ENCODE data around the gene ATP5MC3. TPM values are rescaled to one million over a fixed set of nuclear protein-coding genes. Genes with fewer than 3 reads are reported as not detected.

ATP5MC3 gene
- total and polyA plus RNA-seq, 2 of the 13 experiments (the other 11 are each of a cell fraction or from before 2014, with no cell fraction given), result 676 to 1,007 TPM

DNA sequence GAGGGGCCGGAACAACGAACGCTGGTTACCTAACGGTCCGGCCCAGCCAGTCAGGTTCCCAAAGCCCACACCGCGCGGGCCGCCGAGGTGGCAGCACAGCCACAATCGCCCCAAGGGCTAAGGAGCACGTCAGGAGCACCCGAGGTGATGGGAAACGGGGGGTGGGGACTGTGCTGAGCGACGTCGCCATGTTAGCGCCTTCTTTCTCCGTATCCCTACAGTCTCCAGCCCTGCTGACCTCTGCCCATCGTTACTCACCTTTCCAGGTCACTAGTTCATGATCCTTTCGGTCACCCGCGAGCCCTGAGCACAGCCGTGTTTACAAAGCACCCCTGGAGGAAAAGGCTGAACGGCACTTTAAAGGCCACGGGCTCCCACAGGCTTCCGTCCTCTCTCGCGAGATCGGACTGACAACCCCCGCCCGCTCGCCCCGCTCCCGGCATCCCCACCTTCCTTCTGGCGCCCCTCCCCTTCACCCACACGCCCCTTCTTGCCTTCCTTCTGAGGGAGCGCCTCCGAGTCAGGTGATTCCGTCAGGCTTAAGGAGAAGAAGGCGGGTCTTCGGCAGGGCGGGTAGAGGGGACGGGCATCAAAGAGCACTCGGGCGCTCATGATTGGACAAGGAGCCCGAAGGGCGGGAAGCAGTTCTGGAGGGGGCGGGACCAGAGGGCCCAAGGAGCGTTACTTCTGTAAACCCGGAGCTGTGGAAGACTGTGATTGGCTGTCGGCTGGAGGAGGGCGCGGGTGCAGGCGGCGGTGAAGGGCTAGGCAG lies 13.5 kb downstream of the ATP5MC3 start, which contains the start of gene ATF2 (continued):
- TF ChIP-seq, protein P1, sequence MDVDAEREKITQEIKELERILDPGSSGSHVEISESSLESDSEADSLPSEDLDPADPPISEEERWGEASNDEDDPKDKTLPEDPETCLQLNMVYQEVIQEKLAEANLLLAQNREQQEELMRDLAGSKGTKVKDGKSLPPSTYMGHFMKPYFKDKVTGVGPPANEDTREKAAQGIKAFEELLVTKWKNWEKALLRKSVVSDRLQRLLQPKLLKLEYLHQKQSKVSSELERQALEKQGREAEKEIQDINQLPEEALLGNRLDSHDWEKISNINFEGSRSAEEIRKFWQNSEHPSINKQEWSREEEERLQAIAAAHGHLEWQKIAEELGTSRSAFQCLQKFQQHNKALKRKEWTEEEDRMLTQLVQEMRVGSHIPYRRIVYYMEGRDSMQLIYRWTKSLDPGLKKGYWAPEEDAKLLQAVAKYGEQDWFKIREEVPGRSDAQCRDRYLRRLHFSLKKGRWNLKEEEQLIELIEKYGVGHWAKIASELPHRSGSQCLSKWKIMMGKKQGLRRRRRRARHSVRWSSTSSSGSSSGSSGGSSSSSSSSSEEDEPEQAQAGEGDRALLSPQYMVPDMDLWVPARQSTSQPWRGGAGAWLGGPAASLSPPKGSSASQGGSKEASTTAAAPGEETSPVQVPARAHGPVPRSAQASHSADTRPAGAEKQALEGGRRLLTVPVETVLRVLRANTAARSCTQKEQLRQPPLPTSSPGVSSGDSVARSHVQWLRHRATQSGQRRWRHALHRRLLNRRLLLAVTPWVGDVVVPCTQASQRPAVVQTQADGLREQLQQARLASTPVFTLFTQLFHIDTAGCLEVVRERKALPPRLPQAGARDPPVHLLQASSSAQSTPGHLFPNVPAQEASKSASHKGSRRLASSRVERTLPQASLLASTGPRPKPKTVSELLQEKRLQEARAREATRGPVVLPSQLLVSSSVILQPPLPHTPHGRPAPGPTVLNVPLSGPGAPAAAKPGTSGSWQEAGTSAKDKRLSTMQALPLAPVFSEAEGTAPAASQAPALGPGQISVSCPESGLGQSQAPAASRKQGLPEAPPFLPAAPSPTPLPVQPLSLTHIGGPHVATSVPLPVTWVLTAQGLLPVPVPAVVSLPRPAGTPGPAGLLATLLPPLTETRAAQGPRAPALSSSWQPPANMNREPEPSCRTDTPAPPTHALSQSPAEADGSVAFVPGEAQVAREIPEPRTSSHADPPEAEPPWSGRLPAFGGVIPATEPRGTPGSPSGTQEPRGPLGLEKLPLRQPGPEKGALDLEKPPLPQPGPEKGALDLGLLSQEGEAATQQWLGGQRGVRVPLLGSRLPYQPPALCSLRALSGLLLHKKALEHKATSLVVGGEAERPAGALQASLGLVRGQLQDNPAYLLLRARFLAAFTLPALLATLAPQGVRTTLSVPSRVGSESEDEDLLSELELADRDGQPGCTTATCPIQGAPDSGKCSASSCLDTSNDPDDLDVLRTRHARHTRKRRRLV (CRISPR knock-in tag; IDR thresholded peaks at IDR 0.05), result no peak
- TF ChIP-seq JARID2 (CRISPR knock-in tag; IDR thresholded peaks at IDR 0.05; ENCODE audit: insufficient replicate concordance), result no peak
- TF ChIP-seq, protein P2, sequence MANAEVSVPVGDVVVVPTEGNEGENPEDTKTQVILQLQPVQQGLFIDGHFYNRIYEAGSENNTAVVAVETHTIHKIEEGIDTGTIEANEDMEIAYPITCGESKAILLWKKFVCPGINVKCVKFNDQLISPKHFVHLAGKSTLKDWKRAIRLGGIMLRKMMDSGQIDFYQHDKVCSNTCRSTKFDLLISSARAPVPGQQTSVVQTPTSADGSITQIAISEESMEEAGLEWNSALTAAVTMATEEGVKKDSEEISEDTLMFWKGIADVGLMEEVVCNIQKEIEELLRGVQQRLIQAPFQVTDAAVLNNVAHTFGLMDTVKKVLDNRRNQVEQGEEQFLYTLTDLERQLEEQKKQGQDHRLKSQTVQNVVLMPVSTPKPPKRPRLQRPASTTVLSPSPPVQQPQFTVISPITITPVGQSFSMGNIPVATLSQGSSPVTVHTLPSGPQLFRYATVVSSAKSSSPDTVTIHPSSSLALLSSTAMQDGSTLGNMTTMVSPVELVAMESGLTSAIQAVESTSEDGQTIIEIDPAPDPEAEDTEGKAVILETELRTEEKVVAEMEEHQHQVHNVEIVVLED (CRISPR knock-in tag; IDR thresholded peaks at IDR 0.05; ENCODE audit: borderline replicate concordance), result peak; percentile 72
- TF ChIP-seq ZNF788 (CRISPR knock-in tag; IDR thresholded peaks at IDR 0.05; ENCODE audit: borderline replicate concordance), result peak; percentile 87
- TF ChIP-seq ZNF432 (CRISPR knock-in tag; IDR thresholded peaks at IDR 0.05; ENCODE audit: borderline replicate concordance), result no peak
- no peak for TF ChIP-seq ZFAT (CRISPR knock-in tag; conservative IDR thresholded peaks at IDR 0.05)
- TF ChIP-seq, protein P3, sequence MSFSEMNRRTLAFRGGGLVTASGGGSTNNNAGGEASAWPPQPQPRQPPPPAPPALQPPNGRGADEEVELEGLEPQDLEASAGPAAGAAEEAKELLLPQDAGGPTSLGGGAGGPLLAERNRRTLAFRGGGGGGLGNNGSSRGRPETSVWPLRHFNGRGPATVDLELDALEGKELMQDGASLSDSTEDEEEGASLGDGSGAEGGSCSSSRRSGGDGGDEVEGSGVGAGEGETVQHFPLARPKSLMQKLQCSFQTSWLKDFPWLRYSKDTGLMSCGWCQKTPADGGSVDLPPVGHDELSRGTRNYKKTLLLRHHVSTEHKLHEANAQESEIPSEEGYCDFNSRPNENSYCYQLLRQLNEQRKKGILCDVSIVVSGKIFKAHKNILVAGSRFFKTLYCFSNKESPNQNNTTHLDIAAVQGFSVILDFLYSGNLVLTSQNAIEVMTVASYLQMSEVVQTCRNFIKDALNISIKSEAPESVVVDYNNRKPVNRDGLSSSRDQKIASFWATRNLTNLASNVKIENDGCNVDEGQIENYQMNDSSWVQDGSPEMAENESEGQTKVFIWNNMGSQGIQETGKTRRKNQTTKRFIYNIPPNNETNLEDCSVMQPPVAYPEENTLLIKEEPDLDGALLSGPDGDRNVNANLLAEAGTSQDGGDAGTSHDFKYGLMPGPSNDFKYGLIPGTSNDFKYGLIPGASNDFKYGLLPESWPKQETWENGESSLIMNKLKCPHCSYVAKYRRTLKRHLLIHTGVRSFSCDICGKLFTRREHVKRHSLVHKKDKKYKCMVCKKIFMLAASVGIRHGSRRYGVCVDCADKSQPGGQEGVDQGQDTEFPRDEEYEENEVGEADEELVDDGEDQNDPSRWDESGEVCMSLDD (CRISPR knock-in tag; IDR thresholded peaks at IDR 0.05; ENCODE audit: borderline replicate concordance), result peak; percentile 79; the same call in 1 of the 2 replicates
- TF ChIP-seq, protein P4, sequence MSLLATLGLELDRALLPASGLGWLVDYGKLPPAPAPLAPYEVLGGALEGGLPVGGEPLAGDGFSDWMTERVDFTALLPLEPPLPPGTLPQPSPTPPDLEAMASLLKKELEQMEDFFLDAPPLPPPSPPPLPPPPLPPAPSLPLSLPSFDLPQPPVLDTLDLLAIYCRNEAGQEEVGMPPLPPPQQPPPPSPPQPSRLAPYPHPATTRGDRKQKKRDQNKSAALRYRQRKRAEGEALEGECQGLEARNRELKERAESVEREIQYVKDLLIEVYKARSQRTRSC (CRISPR knock-in tag; IDR thresholded peaks at IDR 0.05; ENCODE audit: low read depth), result 0 out of 2 replicates have a peak, but pooled peaks have one; percentile 68
- TF ChIP-seq, protein P5, sequence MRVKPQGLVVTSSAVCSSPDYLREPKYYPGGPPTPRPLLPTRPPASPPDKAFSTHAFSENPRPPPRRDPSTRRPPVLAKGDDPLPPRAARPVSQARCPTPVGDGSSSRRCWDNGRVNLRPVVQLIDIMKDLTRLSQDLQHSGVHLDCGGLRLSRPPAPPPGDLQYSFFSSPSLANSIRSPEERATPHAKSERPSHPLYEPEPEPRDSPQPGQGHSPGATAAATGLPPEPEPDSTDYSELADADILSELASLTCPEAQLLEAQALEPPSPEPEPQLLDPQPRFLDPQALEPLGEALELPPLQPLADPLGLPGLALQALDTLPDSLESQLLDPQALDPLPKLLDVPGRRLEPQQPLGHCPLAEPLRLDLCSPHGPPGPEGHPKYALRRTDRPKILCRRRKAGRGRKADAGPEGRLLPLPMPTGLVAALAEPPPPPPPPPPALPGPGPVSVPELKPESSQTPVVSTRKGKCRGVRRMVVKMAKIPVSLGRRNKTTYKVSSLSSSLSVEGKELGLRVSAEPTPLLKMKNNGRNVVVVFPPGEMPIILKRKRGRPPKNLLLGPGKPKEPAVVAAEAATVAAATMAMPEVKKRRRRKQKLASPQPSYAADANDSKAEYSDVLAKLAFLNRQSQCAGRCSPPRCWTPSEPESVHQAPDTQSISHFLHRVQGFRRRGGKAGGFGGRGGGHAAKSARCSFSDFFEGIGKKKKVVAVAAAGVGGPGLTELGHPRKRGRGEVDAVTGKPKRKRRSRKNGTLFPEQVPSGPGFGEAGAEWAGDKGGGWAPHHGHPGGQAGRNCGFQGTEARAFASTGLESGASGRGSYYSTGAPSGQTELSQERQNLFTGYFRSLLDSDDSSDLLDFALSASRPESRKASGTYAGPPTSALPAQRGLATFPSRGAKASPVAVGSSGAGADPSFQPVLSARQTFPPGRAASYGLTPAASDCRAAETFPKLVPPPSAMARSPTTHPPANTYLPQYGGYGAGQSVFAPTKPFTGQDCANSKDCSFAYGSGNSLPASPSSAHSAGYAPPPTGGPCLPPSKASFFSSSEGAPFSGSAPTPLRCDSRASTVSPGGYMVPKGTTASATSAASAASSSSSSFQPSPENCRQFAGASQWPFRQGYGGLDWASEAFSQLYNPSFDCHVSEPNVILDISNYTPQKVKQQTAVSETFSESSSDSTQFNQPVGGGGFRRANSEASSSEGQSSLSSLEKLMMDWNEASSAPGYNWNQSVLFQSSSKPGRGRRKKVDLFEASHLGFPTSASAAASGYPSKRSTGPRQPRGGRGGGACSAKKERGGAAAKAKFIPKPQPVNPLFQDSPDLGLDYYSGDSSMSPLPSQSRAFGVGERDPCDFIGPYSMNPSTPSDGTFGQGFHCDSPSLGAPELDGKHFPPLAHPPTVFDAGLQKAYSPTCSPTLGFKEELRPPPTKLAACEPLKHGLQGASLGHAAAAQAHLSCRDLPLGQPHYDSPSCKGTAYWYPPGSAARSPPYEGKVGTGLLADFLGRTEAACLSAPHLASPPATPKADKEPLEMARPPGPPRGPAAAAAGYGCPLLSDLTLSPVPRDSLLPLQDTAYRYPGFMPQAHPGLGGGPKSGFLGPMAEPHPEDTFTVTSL (CRISPR knock-in tag; IDR thresholded peaks at IDR 0.05; ENCODE audit: borderline replicate concordance), result no peak
